ENCODE results near the gene SLIT3.
A peak's percentile ranks its signal among the peaks of the same experiment; 100 is the strongest.

SLIT3 gene

DNA sequence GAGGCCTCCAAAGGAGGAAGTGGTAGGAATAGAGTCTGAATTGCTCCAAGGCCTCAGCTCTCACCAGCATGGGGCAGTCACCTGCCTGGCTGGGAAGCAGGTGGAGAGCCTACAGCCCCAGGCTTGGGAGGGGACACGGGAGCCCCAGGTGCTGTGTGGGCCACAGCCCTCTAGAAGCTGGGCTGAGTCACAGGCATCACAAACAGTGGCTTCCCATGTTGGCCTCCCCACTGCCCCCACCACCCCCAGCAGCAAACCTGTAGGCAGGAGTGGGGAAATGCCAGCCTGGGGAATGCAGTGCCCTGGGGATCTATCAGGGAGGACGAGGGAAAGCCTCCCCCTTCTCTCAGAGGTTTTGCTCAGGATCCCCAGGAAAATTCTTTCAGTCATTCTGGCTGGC is 309.6 kb downstream of the SLIT3 start:
- H3K4me3 ChIP-seq (ENCODE audit: low read depth, low read length), result no peak overlapping the region
- TF ChIP-seq, protein P1, sequence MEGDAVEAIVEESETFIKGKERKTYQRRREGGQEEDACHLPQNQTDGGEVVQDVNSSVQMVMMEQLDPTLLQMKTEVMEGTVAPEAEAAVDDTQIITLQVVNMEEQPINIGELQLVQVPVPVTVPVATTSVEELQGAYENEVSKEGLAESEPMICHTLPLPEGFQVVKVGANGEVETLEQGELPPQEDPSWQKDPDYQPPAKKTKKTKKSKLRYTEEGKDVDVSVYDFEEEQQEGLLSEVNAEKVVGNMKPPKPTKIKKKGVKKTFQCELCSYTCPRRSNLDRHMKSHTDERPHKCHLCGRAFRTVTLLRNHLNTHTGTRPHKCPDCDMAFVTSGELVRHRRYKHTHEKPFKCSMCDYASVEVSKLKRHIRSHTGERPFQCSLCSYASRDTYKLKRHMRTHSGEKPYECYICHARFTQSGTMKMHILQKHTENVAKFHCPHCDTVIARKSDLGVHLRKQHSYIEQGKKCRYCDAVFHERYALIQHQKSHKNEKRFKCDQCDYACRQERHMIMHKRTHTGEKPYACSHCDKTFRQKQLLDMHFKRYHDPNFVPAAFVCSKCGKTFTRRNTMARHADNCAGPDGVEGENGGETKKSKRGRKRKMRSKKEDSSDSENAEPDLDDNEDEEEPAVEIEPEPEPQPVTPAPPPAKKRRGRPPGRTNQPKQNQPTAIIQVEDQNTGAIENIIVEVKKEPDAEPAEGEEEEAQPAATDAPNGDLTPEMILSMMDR (IDR thresholded peaks at IDR 0.05; ENCODE audit: low read depth, low read length), result no peak
- TF ChIP-seq POLR2A (IDR thresholded peaks at IDR 0.05; ENCODE audit: extremely low read depth, insufficient read length), result no peak
- TF ChIP-seq, protein P2, sequence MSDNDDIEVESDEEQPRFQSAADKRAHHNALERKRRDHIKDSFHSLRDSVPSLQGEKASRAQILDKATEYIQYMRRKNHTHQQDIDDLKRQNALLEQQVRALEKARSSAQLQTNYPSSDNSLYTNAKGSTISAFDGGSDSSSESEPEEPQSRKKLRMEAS (IDR thresholded peaks at IDR 0.05; ENCODE audit: low read depth, low read length), result no peak
- TF ChIP-seq MYC (IDR thresholded peaks at IDR 0.05; ENCODE audit: low read depth, low read length), result no peak
- DNase-seq (ENCODE audit: low read depth), result no peak

DNA sequence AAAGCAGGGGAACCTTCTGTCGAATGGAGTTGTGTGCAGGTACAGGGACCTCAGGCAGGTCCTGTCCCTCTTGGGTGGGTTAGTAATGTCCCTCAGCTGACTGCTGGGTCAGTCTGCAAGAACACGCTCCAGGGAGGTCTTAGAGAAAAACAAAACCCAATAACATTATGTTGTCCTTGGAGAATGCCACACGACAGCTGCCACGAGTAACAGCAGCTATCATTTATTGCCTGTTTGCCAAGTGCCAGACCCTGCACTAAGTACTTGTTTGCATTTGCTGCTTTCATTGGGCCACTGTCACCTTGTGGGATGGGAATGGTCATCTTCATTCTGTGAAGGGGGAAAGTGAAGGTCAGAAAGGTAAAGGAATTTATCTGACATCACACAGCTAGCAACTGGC is 310.3 kb downstream of the SLIT3 start:
- TF ChIP-seq MYC (IDR thresholded peaks at IDR 0.05; ENCODE audit: low read depth, low read length) (no peak), POLR2A (IDR thresholded peaks at IDR 0.05; ENCODE audit: extremely low read depth, insufficient read length) (no peak)
- TF ChIP-seq, protein P1 (IDR thresholded peaks at IDR 0.05; ENCODE audit: low read depth, low read length), result no peak
- TF ChIP-seq, protein P2 (IDR thresholded peaks at IDR 0.05; ENCODE audit: low read depth, low read length), result no peak
- no peak for DNase-seq (ENCODE audit: low read depth)
- no peak overlapping the region for H3K4me3 ChIP-seq (ENCODE audit: low read depth, low read length)

DNA sequence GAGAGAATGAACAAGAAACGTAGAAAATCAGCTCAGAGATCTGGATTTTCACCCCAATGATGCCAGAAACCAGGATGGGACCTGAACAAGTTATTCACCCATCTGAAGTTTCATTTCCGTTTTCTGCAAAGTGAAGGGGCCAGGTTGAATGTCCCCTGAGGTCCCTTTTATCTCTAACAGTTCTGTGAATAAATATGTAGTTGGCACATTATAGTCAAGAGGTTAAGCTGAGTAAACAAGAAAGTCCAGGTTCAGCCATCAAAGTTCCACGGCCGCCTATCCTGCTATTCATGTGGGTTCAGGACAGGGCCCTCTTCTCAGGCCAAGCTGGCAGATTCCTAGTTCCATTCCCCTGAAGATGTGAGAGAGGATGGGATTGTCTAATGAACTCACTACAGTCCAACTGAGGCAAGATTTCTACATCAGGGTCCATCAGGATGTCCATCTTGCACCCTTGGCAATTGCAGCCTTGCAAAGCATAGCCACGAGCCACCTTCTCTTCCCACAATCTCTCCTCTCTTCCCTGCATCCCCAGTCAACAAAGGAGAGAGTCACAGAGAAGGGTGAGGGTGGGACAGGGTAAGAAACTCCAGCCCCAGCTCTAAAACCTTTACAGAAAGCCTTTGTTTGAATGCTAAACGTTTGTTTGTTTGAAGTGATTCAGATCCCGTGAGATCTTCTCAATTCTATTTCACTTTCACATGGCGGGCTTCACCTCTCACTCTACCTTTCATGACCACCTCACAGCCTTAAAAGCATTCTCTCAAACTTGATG is 311.0 kb downstream of the SLIT3 start:
- no peak overlapping the region for H3K4me3 ChIP-seq (ENCODE audit: low read depth, low read length)
- DNase-seq (ENCODE audit: low read depth), result no peak
- TF ChIP-seq, protein P1 (IDR thresholded peaks at IDR 0.05; ENCODE audit: low read depth, low read length), result no peak
- TF ChIP-seq MYC (IDR thresholded peaks at IDR 0.05; ENCODE audit: low read depth, low read length) (no peak), POLR2A (IDR thresholded peaks at IDR 0.05; ENCODE audit: extremely low read depth, insufficient read length) (no peak)
- TF ChIP-seq, protein P2 (IDR thresholded peaks at IDR 0.05; ENCODE audit: low read depth, low read length), result no peak

DNA sequence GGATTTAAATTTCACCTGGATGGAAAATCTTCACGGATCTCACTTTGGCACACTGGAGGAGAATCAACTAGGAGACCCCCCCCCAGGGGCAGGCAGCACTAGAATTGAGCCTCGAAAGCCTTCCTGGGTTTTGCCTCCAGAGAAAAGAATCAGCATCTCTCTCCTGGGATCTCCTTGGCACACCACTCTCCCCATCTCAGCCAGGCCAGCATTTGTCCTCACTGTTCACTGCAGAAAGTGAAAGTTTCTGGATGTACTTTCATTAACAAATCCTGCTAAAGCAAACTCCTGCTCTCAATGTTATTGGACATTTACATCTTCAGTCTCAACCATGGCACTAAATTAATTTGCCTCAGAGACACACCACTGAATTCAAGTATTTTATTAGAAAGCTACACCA is 312.2 kb downstream of the SLIT3 start:
- no peak for DNase-seq (ENCODE audit: low read depth)
- TF ChIP-seq POLR2A (IDR thresholded peaks at IDR 0.05; ENCODE audit: extremely low read depth, insufficient read length), result no peak
- TF ChIP-seq, protein P1 (IDR thresholded peaks at IDR 0.05; ENCODE audit: low read depth, low read length), result no peak
- TF ChIP-seq, protein P2 (IDR thresholded peaks at IDR 0.05; ENCODE audit: low read depth, low read length), result no peak
- no peak for TF ChIP-seq MYC (IDR thresholded peaks at IDR 0.05; ENCODE audit: low read depth, low read length)
- no peak overlapping the region for H3K4me3 ChIP-seq (ENCODE audit: low read depth, low read length)

DNA sequence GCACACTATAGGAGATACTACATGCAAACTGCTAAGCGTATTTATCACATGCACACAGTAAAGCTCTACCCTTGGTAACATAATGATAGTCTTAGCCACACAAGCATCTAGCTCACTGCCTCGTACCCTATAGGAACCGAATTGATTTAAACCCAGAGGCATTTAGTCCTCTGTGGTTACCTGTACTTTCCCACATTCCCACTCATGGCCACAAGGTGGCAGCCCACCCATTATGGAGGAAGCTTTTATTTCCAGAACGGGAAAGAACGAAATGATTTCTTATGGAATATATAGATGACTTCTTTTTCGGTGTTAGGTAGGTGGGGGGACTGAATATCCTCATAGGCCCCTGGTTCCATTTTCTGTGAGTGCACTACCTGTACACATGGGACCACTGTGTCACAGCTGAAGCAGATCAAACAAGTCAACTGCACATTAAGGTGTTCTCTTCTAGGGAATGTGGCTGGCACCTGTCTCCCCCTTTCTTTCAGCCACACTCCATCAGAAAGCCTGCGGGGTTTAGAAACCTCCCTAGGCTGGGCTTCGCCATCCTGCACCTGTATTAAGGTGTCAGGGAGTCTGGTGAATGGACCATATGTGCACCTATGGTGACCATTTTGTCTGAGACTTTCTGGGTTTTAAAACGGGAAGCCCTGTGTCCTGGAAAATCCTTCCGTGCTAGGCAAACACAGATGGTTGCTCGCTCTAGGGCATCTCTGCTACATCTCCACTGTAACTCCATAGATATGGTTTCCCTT is 313.2 kb downstream of the SLIT3 start:
- no peak for TF ChIP-seq MYC (IDR thresholded peaks at IDR 0.05; ENCODE audit: low read depth, low read length)
- TF ChIP-seq, protein P1 (IDR thresholded peaks at IDR 0.05; ENCODE audit: low read depth, low read length), result peak; percentile 80
- DNase-seq (ENCODE audit: low read depth), result peak; percentile 60
- H3K4me3 ChIP-seq (ENCODE audit: low read depth, low read length), result no peak overlapping the region

Measured in NB4 (cell line).